GM21367 (cell line): Measurements from ENCODE around the gene TGOLN2.
"Not testable (repeated sequence)": the region's sequence is repeated elsewhere in the genome, so short reads cannot be mapped to it uniquely, and the experiment has no call there.

Source experiments
- ATAC-seq: cut with Tn5 transposase; IDR thresholded peaks from one replicate; pipeline ENCODE4 v1.9.1; 2021; ENCODE audit not compliant: unreplicated experiment

Gene TGOLN2

GRCh38 chr2:85340034-85340892 is 12.5 kb upstream of the TGOLN2 start:
- no peak for ATAC-seq

GRCh38 chr2:85334928-85335327 is 7.1 kb upstream of the TGOLN2 start:
- no peak for ATAC-seq

GRCh38 chr2:85333877-85334276 is 6.1 kb upstream of the TGOLN2 start:
- not testable (repeated sequence) for ATAC-seq

GRCh38 chr2:85330839-85331636 is 3.2 kb upstream of the TGOLN2 start:
- ATAC-seq, result no peak

DNA sequence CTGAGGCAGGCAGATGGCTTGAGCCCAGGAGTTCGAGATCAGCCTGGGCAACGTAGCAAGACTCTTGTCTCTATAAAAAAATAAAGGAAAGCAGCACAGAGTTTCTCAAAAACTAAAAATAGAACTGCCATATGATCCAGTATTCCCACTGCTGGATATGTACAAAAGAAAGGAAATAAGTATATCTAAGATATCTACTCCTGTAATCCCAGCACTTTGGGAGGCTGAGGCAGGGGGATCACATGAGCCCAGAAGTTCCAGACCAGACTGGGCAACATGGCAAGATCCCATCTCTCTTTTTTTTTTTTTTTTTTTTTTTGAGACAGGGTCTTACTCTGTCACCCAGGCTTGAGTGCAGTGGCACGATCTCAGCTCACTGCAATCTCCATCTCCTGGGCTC is 1.9 kb upstream of the TGOLN2 start:
- not testable (repeated sequence) for ATAC-seq

DNA sequence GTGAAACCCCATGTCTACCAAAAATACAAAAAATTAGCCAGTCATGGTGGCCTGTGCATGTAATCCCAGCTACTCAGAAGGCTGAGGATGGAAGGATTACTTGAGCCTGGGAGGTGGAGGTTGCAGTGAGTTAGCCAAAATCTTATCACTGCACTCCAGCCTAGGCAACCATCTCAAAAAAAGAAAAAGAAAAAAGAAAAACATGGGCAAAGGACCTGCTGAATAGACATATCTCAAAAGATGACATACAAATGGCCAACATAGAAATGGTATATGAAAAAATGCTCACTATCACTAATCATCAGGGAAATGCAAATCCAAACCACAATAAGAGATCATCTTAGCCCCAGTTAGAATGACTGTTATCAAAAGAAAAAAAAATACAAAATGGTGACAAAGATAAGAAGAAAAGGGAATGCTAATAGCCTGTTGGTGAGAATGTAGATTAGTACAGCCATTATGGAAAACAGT is 1.4 kb upstream of the TGOLN2 start:
- ATAC-seq, result no peak

DNA sequence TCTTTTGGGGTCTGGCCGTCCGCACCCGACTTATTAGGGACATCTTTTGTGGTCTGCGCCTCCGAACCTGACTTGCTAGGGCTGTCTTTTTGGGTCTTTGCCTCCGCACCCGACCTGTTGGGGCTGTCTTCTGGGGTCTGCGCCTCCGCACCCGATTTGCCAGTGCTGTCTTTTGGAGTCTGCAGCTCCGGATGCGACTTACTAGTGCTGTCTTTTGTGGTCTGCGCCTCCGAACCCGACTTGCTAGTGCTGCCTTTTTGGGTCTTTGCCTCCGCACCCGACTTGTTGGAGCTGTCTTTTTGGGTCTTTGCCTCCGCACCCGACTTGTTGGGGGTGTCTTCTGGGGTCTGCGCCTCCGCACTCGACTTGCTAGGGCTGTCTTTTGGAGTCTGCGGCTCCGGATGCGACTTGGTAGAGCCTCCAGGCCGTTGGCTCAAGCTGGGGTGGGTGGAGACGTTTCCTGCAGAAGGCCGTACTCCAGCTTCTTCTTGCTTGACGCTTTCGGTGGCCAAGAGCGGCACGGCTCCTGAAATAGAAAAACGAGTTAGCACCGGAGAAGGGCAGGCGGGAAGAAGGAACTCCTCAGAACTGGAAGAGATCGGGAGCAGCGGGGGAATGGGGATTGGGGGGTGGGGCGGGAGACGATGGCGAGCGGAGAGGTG is 498 bp downstream of the TGOLN2 start:
- no peak for ATAC-seq

DNA sequence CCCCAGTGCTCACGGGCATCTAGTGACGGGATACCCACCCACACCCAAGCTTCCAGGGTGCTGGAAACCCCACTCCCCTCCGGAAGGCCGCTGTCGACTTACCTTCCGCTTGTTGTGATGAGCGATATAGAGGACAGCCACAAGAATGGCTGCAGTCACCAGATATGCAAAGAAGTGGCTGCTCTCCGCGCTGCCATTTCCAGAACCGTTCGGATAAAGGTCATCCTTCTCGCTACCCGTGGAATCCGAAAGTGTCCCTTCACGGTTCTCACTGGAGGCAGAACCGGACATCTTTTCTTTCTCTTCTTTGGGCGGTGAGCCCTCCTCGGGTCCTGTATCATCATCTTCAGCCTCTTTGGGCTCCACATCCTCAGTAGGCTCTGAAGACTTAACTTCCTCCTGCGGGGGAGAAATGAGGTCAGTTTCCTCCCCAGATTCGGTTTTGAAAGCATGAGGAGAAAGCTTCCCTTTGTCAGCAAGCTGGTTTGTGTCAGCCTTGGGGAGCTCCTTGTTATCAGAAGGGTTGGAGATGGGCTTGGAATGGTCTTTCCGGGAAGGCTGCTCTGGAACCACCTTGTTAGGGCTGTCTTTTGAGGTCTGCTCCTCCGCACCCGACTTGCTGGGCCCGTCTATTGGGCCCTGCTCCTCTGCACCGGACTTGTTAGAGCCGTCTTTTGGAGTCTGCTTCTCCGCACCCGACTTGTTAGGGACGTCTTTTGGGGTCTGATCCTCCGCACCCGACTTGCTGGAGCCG is 1.2 kb downstream of the TGOLN2 start:
- peak; percentile 37 for ATAC-seq

- ATAC-seq, result no peak
Observed at GRCh38 chr2:85325466-85325811, 2.4 kb downstream of the TGOLN2 start.

DNA sequence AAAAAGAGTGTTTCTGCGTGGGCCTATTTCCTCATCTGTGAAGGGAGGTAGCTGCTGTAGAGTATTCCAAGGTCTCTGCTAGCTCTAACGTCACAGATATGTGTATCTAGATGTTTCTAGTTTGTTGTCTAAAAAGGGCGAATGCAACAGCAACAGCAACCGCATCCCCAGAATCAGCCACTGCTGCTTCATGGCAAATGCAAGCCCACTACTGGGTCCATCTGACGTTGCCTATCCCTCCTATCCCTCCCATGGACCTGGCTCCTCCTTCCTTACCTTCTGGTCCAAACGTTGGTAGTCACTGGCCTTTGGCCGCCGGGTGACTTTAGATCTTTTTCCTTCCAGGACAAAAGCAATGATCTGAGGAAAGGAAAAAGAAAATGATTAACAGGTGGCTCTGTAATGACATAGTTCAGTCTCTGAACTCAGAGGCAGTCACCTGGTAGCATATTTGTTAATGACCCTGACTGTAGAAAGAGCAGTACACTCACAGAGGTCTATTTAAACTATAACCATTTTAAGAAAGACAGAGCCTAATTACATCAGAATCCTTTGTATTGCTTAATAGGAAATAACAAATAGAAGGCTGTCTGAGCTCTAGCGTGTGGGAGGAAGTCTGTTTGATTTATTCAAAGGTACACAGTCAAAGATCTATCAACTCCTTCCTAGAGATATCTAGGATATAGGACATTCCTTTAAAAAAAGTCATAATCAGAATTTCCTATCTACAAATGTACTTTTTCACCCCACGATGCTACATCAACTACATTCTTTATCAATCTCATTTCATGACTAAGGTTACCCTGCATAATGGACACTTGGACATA is 2.9 kb downstream of the TGOLN2 start:
- ATAC-seq, result no peak

DNA sequence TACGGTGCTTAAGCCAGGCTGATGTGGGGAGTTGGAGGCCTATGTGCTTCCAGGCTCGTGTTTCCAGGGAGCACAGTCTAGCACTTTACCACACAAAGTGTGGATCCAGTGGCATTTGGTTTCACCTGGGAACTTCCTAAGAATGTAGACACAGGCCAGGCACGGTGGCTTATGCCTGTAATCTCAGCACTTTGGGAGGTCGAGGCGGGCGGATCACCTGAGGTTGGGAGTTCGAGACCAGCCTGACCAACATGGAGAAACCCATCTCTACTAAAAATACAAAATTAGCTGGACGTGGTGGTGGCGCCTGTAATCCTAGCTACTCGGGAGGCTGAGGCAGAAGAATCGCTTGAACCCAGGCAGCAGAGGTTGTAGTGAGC is 3.8 kb downstream of the TGOLN2 start:
- not testable (repeated sequence) for ATAC-seq

- ATAC-seq, result no peak
Observed at GRCh38 chr2:85323351-85323987, 4.3 kb downstream of the TGOLN2 start.

GRCh38 chr2:85319796-85320195 is 8.0 kb downstream of the TGOLN2 start:
- ATAC-seq, result no peak

DNA sequence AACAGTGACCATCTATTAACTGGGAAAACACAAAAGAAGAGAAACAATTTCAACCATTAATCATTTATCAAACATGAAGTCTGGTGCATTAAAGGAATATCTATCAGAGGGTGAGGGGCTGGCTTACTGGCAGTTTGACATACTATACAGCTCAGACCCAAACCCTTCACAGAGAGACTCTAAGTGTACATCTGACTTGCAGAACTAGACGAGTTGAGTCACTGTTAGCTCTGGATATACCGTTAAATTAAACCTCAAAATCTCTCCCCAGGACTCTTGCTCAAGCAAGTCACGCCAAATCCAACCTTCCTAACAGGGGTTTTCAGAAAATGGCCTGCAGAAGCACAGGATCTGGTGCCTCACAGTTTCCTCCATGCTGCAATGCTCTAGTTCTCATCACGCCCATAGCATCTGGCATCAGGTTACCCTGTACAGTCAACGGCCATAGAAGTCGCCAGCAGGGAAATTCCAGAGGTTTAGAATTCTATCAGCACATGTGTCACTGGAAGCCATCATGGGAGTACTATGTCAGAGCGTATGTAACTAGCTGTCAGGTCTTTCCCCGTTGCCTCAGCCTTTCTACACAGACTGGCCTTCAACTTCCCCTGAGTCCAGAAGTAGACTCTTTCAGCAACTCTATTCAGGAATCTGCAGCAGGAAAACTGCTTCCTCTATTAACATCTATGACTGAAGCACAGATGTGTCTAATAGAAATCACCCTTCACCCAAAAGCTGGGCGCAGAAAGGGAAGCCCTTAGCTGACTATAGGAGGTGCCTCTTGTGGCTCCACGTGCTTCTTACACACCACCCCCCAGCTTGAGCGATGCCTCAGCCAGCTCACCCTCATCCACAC is 9.3 kb downstream of the TGOLN2 start:
- no peak for ATAC-seq

GRCh38 chr2:85315921-85316320 is 11.9 kb downstream of the TGOLN2 start:
- not testable (repeated sequence) for ATAC-seq

DNA sequence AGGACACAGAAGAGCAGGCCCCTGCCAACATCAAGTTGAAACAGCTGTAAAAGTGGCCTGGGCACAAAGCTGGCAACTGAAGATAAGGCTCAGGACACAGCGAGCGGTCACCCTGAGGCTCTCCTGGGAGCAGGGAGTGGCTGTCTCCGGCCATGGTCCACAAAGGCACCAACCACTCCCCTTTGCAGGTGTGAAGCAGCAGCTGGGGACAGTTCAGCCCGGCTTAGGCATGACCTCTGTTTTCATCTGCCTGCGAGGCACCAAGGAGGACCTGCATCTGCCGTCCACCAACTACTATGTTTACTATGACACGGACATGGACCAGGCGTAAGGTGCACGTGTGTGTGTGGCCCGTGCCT is 12.9 kb downstream of the TGOLN2 start:
- no peak for ATAC-seq

GRCh38 chr2:85312404-85312803 is 15.4 kb downstream of the TGOLN2 start:
- ATAC-seq, result no peak

DNA sequence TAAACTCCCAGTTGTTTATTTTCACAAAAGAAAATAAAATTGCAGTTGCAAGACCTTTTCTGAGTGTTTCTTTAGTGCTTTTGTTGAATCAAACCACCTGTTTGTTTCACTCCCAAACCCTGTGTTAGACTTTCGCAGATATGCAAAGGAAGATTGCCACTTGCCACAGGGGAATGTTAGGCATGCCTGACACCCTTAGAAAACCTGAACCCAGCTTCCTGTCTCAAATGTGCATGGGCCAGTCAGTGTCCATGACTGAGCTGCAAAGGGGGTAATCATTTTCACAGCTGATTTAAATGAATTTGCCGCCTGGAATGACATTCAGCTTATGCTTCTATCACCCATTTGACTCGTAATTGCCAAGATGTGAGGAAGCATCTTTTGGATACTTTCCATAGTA is 17.5 kb downstream of the TGOLN2 start:
- ATAC-seq, result peak; percentile 60
